Subcutaneous adipose tissue (tissue), 4 donors: Measurements from ENCODE around the gene PPFIA4. TPM values are rescaled to one million over a fixed set of nuclear protein-coding genes. Genes with fewer than 3 reads are reported as not detected.

Experiments
- total RNA-seq, 4 donors: library from RNA; depleted of rRNA; stranded (reverse); fragments of >200 nt; gene quantifications; one replicate each; pipeline ENCODE4 v1.1.0, GENCODE V29; 2016
- TF ChIP-seq, protein P1 (sequence below): fragments of 450-650 bp; IDR thresholded peaks from one replicate; pipeline ENCODE4 v1.5.1; 2016; ENCODE audit warnings: low read depth, mild to moderate bottlenecking, control low read depth, antibody characterized with exemption, moderate library complexity

The PPFIA4 gene
- total RNA-seq, 4 donors from 2014 or later: 0.16 to 0.19 (median 0.17) TPM; not detected in 1

DNA sequence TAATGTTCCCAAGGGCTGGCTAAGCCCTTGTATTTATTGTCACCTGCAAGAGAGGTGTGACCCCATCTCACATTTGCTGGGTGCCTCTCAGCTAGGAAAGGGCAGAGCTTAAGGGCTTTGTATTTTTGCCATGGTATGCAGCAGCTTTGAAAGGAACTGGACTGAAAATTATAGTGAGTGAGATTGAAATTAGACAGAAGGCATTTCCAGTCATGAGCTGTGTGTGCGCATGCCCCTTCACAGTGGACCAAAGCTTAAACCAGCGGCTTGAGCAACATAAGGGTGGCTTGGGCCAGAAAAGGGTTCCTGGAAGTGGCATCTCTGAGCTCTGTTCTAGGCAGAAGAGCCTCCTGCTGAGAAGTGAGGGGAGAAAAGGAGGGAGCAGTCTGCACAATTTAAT, 39.7 kb downstream of the PPFIA4 start:
- TF ChIP-seq, protein P1, sequence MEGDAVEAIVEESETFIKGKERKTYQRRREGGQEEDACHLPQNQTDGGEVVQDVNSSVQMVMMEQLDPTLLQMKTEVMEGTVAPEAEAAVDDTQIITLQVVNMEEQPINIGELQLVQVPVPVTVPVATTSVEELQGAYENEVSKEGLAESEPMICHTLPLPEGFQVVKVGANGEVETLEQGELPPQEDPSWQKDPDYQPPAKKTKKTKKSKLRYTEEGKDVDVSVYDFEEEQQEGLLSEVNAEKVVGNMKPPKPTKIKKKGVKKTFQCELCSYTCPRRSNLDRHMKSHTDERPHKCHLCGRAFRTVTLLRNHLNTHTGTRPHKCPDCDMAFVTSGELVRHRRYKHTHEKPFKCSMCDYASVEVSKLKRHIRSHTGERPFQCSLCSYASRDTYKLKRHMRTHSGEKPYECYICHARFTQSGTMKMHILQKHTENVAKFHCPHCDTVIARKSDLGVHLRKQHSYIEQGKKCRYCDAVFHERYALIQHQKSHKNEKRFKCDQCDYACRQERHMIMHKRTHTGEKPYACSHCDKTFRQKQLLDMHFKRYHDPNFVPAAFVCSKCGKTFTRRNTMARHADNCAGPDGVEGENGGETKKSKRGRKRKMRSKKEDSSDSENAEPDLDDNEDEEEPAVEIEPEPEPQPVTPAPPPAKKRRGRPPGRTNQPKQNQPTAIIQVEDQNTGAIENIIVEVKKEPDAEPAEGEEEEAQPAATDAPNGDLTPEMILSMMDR: no peak

DNA sequence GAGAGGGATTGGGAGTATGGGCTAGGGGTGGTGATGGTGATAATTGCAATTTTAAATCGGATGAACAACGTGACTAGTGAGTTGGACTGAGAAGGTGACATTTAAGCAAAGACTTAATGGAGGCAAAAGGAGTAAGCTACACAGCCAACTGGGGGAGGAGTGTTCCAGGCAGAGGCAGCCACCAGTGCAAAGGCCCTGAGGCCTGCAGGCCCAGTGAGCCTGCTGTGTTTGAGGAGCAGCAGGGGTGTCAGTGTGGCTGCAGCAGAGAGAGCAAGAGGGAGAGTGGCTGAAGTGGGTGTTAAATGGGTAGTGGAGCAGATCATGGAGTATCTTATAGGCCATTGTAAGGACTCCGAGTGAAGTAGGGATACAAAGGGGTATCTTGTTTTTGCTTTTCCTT, 40.7 kb downstream of the PPFIA4 start:
- TF ChIP-seq, protein P1: no peak

DNA sequence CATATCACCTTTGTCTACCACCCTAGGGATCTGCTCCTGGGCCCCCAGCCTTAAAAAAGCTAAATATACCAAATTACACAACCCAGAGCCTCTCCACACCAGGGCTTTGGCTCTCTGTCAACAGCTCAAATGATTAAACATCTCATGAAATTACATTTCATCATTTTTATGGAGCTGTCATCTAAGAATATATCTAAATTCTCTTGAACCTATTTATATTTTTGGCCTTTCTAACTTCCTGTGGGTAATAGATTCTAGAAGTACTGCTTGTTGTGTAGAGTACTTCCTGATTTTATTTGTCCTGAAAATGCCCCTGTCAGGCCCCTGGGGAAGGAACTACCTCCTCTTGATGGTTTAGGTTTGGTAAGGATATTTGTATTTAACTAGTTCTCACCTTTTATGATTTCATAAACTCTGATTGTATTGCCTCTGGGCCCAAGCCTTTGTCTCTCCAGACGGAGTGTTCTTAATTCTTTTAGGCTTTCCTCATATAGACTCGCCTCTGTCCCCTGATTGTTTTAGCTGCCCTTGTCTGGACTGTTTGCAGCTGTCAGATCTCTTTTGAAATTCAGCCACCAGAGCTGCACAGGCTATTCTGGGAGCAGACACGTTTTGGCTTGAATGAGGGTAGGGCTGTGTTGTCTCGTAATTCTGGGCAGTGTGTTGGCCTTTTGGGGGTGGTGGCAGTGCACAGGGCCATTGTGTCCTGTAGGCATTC, 42.9 kb downstream of the PPFIA4 start:
- TF ChIP-seq, protein P1: no peak

DNA sequence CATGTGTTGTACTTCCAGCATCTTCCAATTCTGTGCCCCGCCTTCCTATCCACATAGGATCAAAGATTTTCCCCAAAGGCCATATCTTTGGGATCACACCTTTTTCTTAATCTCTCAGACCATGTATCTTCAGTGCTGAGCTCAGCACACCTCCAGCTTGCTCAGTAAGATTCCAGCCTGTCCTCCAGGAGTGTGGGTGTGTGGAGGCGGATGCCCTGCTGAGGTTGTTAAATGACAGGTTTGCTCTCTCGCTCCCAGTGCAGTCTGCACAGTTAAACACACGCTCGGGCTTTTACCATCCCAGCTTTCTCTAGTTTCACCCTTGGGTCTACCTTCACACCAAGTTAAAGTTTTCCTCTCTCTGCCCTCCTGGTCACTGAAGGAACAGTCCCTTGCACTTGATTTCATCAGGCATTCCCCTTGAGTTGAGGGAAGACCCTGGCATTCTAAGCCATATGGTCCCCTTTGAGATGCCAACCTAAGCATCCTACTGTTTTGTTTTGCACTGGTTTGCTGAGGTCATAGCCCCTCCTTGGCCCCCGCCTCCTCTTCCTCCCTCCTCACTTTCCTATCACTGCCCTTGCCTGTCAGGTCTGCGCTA, 45.8 kb downstream of the PPFIA4 start:
- TF ChIP-seq, protein P1: no peak

DNA sequence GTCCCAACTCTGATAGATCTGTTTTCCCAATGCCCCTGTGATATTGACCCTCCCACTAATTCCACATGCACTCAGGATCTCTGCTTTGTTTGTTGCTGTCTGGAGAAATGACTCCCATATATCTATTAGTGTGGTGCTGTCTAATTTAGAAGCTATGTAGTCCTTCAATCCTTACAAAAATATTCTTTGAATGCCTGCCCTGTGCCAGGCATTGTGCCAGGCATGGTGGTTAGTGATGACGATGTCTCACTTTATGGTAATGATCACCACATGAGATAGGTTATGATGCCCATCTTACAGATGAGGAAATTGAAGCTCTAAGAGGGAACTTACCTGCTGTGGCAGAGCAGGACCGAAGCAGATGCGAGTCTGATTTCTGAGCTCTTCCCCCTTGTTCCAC, 46.6 kb downstream of the PPFIA4 start:
- TF ChIP-seq, protein P1: no peak

DNA sequence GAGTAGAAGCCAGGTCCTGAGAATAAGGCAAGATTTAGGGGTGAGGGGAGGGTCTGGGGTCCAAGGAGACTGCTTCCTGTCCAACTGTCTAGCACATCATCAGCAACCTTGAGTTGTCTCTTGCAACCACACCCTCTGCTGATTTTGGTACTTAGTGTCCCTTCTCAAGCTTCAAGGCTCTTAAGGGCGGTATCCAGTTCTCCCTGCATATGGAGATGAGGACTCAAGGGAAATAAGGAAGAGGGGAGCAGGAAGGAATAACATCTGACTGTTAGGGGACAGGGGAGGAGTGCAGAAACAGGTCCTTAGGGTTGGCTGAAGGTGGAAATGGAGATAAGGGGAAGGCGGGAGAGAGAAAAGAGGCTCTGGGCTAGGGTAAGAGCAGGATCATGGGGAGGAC, 47.2 kb downstream of the PPFIA4 start:
- TF ChIP-seq, protein P1: no peak

DNA sequence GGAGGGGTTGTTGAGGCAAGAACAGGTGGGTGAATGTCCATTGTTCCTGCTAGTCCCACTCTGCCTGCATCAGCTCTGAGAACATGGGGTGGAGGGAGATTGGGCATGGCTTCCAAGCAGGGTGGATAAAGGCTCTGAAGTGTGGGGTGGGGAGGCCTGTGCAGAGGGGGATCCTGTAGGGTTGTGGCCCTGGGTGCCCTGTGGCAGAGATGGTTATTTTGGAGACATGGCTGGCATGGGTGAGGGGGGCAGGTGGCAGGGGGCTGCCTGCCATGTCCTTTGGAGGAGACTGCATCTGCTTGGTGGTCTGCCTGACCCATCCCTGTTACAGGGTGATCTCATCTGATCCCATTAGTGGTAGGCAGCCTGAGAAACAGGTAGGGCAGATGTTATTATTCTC, 48.3 kb downstream of the PPFIA4 start:
- TF ChIP-seq, protein P1: no peak
